OCI-LY3 (cell line): ENCODE measurements around the gene OTULINL.

Experiments
- H2AFZ ChIP-seq: fragments of 200-600, 300-600 bp; shearing (Covaris generic); 2 replicates; pipeline ENCODE4 v1.6.0; 2014; ENCODE audit warnings: antibody characterized with exemption, low read depth, low read length
- H3K27ac ChIP-seq: fragments of 200-600, 300-600 bp; sonication (generic); 2 replicates; pipeline ENCODE4 v1.5.1; 2014; ENCODE audit warnings: mild to moderate bottlenecking, low read length, moderate library complexity, mixed read lengths
- H3K27me3 ChIP-seq: fragments of 200-600, 300-600 bp; sonication (generic); 2 replicates; pipeline ENCODE4 v1.6.1; 2014; ENCODE audit warnings: low read depth, low read length, mixed read lengths
- H3K36me3 ChIP-seq: fragments of 200-600, 300-600 bp; sonication (generic); replicated peaks from 2 replicates; pipeline ENCODE3; 2014; ENCODE audit warnings: low read depth, low read length, mixed read lengths
- H3K4me1 ChIP-seq: fragments of 300-600, 200-600 bp; sonication (generic); 2 replicates; pipeline ENCODE4 v1.6.1; 2014; ENCODE audit warnings: low read length, mixed read lengths
- H3K4me2 ChIP-seq: fragments of 200-600, 300-600 bp; sonication (generic); 2 replicates; pipeline ENCODE4 v1.6.1; 2014; ENCODE audit warnings: low read length, mixed read lengths
- H3K4me3 ChIP-seq: fragments of 300-600, 200-600 bp; sonication (generic); 2 replicates; pipeline ENCODE4 v1.5.1; 2014; ENCODE audit warnings: antibody characterized with exemption, mild to moderate bottlenecking, low read length, moderate library complexity
- H3K79me2 ChIP-seq: fragments of 300-600, 200-600 bp; shearing (Covaris generic); 2 replicates; pipeline ENCODE4 v1.6.1; 2014; ENCODE audit warnings: mild to moderate bottlenecking, low read length, mixed read lengths
- H3K9ac ChIP-seq: fragments of 300-600, 200-600 bp; shearing (Covaris generic); 2 replicates; pipeline ENCODE4 v1.6.0; 2014; ENCODE audit warnings: mild to moderate bottlenecking, low read length, moderate library complexity
- H3K9me3 ChIP-seq: fragments of 200-600, 300-600 bp; shearing (Covaris generic); 2 replicates; pipeline ENCODE4 v1.6.1; 2014; ENCODE audit warnings: low read length, mixed read lengths; ENCODE audit not compliant: insufficient read depth
- H4K20me1 ChIP-seq: fragments of 200-600, 300-600 bp; sonication (generic); 2 replicates; pipeline ENCODE4 v1.6.1; 2016; ENCODE audit warnings: low read length, mixed read lengths; ENCODE audit not compliant: insufficient read depth
- EZH2phosphoT487 ChIP-seq: fragments of 200-600 bp; shearing (Covaris generic); IDR thresholded peaks from 2 replicates; pipeline ENCODE4 v1.6.1; 2018; ENCODE audit warnings: antibody characterized with exemption, mixed run types, low read depth
- TF ChIP-seq, protein P1 (sequence below): fragments of 200-600, 300-600 bp; sonication (generic); IDR thresholded peaks from 2 replicates; pipeline ENCODE4 v1.5.1; 2014; ENCODE audit warnings: antibody characterized with exemption, low read length, low read depth

Gene OTULINL

DNA sequence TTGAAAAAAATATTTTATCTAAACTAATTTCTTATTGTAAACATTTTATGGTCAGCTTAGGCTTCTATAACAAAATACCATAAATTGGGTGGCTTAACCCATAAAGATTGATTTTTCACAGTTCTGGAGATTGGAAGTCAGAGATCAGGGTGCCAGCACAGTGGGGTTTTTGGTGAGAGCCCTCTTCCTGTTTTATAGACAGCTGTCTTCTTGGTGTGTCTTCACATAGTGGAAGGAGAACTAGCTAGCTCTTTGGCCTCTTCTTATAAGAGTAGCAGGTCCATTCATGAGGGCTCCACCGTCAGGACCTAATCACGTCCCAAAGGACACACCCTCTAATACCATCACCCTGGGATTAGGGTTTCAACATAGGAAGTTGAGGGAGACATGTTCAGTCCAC is 26.6 kb downstream of the OTULINL start:
- H3K79me2 ChIP-seq = no peaks in the 10 kb centered on the region
- no peak overlapping the region for H3K27ac ChIP-seq
- H3K27me3 ChIP-seq = no peaks in the 10 kb centered on the region
- peaks cover 11% of the 10 kb centered on the region for H3K36me3 ChIP-seq
- no peak overlapping the region for H3K4me2 ChIP-seq
- H2AFZ ChIP-seq = no peak overlapping the region
- H4K20me1 ChIP-seq = no peaks in the 10 kb centered on the region
- peaks cover 9% of the 10 kb centered on the region; the same call in 1 of the 2 replicates for H3K4me1 ChIP-seq
- no peak overlapping the region for H3K9ac ChIP-seq
- no peak overlapping the region for H3K4me3 ChIP-seq
- H3K9me3 ChIP-seq = no peaks in the 10 kb centered on the region
- TF ChIP-seq, protein P1, sequence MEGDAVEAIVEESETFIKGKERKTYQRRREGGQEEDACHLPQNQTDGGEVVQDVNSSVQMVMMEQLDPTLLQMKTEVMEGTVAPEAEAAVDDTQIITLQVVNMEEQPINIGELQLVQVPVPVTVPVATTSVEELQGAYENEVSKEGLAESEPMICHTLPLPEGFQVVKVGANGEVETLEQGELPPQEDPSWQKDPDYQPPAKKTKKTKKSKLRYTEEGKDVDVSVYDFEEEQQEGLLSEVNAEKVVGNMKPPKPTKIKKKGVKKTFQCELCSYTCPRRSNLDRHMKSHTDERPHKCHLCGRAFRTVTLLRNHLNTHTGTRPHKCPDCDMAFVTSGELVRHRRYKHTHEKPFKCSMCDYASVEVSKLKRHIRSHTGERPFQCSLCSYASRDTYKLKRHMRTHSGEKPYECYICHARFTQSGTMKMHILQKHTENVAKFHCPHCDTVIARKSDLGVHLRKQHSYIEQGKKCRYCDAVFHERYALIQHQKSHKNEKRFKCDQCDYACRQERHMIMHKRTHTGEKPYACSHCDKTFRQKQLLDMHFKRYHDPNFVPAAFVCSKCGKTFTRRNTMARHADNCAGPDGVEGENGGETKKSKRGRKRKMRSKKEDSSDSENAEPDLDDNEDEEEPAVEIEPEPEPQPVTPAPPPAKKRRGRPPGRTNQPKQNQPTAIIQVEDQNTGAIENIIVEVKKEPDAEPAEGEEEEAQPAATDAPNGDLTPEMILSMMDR = no peak
- no peak for TF ChIP-seq EZH2phosphoT487

DNA sequence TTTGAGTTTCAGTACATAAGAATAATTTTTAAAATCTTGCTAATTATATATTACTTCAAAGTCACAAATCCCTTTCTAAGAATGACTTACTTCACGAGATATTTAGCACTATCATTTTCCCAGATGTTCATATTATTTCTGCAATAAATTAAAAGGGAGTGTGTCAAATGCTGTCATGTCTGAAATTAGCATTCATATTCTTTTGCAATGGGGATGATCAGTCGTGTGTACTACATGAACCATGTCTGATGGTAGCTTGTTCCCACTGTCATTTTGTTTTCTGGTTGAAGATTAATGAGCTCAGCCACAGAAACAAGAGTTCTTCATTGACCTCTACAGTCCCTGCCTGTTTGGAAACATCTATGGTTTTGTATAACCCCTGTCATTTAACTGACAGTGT is 30.1 kb downstream of the OTULINL start:
- Histone ChIP-seq H3K27me3 (no peaks in the 10 kb centered on the region), H3K9me3 (no peaks in the 10 kb centered on the region), H3K9ac (no peak overlapping the region), H4K20me1 (no peaks in the 10 kb centered on the region), H3K4me2 (no peak overlapping the region), H2AFZ (no peak overlapping the region), H3K36me3 (peaks cover 6% of the 10 kb centered on the region), H3K4me3 (no peak overlapping the region), H3K27ac (no peak overlapping the region), H3K79me2 (no peaks in the 10 kb centered on the region), H3K4me1 (peaks cover 9% of the 10 kb centered on the region; the same call in 1 of the 2 replicates)
- TF ChIP-seq, protein P1 = no peak
- TF ChIP-seq EZH2phosphoT487 = no peak

DNA sequence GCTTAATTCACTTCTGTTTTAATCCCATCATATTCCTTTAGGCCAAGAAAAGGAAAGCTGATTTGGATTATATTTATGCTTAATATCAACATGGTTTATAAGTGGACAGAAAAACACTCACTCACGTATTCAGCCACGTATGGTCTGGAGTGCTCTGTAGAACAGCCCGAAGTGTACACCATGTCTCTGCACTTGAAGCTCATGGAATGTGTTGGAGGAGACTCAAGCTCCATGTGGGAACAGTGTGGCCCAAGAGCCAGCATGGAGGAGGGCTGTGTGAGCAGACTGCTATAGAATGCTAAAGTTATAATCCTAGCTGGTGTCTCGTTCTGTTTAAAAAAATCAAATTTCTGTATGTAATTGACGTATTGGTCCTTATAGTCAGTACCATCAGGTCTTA is 32.9 kb downstream of the OTULINL start:
- H4K20me1 ChIP-seq = no peaks in the 10 kb centered on the region
- no peak overlapping the region for H3K4me2 ChIP-seq
- H3K27ac ChIP-seq = no peak overlapping the region
- H3K4me3 ChIP-seq = no peak overlapping the region
- no peak overlapping the region for H3K9ac ChIP-seq
- no peaks in the 10 kb centered on the region for H3K79me2 ChIP-seq
- no peaks in the 10 kb centered on the region for H3K27me3 ChIP-seq
- H2AFZ ChIP-seq = no peak overlapping the region
- TF ChIP-seq, protein P1 = no peak
- no peak for TF ChIP-seq EZH2phosphoT487
- H3K36me3 ChIP-seq = peaks cover 4% of the 10 kb centered on the region
- no peaks in the 10 kb centered on the region for H3K9me3 ChIP-seq
- H3K4me1 ChIP-seq = no peaks in the 10 kb centered on the region

DNA sequence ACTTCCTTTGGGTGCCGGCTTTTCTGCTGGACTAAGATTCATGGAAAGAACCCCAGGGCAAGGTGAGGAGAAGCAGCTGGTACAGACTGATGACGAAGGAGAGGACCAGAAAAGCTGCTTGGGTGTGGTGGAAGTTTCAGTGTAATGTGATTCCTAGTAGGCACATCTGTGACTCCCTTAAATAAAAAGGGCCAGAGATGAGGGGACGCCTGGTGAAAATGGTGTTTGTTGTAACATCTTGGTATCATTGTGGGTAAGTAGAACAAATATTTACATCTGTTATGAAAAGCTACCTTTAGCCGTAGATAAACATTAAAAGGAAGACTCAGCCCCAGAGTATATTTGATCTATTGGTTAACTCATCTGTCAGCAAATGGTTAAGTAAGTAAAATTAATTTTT is 33.8 kb downstream of the OTULINL start:
- Histone ChIP-seq H3K4me2 (no peak overlapping the region), H3K4me3 (no peak overlapping the region), H3K4me1 (no peaks in the 10 kb centered on the region), H3K9ac (no peak overlapping the region), H3K9me3 (no peaks in the 10 kb centered on the region), H3K36me3 (peaks cover 1% of the 10 kb centered on the region), H3K27me3 (no peaks in the 10 kb centered on the region), H3K79me2 (no peaks in the 10 kb centered on the region), H3K27ac (no peak overlapping the region), H4K20me1 (no peaks in the 10 kb centered on the region), H2AFZ (no peak overlapping the region)
- TF ChIP-seq, protein P1 = no peak
- TF ChIP-seq EZH2phosphoT487 = no peak
